ENCODE data around the gene TMPRSS9.
"Not testable (repeated sequence)": the region's sequence is repeated elsewhere in the genome, so short reads cannot be mapped to it uniquely, and the experiment has no call there.

The TMPRSS9 gene

GRCh38 chr19:2394054-2394441 lies 34.0 kb downstream of the TMPRSS9 start:
- no peak for DNase-seq (ENCODE audit: low read depth)

GRCh38 chr19:2394442-2395292 lies 34.6 kb downstream of the TMPRSS9 start:
- DNase-seq (ENCODE audit: low read depth) = peak; percentile 19

- DNase-seq (ENCODE audit: low read depth) = not testable (repeated sequence)
Observed at GRCh38 chr19:2395293-2395829, 35.3 kb downstream of the TMPRSS9 start.

GRCh38 chr19:2397173-2397572 lies 37.1 kb downstream of the TMPRSS9 start:
- not testable (repeated sequence) for DNase-seq (ENCODE audit: low read depth)

GRCh38 chr19:2398735-2399305 lies 38.8 kb downstream of the TMPRSS9 start:
- DNase-seq (ENCODE audit: low read depth) = no peak

- DNase-seq (ENCODE audit: low read depth) = no peak
Observed at GRCh38 chr19:2399582-2399981, 39.5 kb downstream of the TMPRSS9 start.

GRCh38 chr19:2408247-2408646 lies 48.2 kb downstream of the TMPRSS9 start:
- DNase-seq (ENCODE audit: low read depth) = no peak

GRCh38 chr19:2409352-2409912 lies 49.4 kb downstream of the TMPRSS9 start:
- DNase-seq (ENCODE audit: low read depth) = no peak

- no peak for DNase-seq (ENCODE audit: low read depth)
Observed at GRCh38 chr19:2410023-2410422, 50.0 kb downstream of the TMPRSS9 start.

GRCh38 chr19:2411709-2412108 lies 51.6 kb downstream of the TMPRSS9 start:
- DNase-seq (ENCODE audit: low read depth) = no peak

GRCh38 chr19:2412449-2412848 lies 52.4 kb downstream of the TMPRSS9 start:
- DNase-seq (ENCODE audit: low read depth) = peak; percentile 13

- no peak for DNase-seq (ENCODE audit: low read depth)
Observed at GRCh38 chr19:2413159-2413558, 53.1 kb downstream of the TMPRSS9 start.

- no peak for DNase-seq (ENCODE audit: low read depth)
Observed at GRCh38 chr19:2413629-2414028, 53.6 kb downstream of the TMPRSS9 start.

GRCh38 chr19:2415281-2415972 lies 55.4 kb downstream of the TMPRSS9 start:
- DNase-seq (ENCODE audit: low read depth) = no peak

- no peak for DNase-seq (ENCODE audit: low read depth)
Observed at GRCh38 chr19:2415973-2416319, 55.9 kb downstream of the TMPRSS9 start.

- DNase-seq (ENCODE audit: low read depth) = no peak
Observed at GRCh38 chr19:2416321-2417097, 56.4 kb downstream of the TMPRSS9 start.

- DNase-seq (ENCODE audit: low read depth) = not testable (repeated sequence)
Observed at GRCh38 chr19:2417436-2417835, 57.4 kb downstream of the TMPRSS9 start.

GRCh38 chr19:2417881-2418406 lies 57.9 kb downstream of the TMPRSS9 start:
- no peak for DNase-seq (ENCODE audit: low read depth)

GRCh38 chr19:2419754-2420153 lies 59.7 kb downstream of the TMPRSS9 start:
- no peak for DNase-seq (ENCODE audit: low read depth)

GRCh38 chr19:2420490-2420889 lies 60.4 kb downstream of the TMPRSS9 start:
- no peak for DNase-seq (ENCODE audit: low read depth)

- no peak for DNase-seq (ENCODE audit: low read depth)
Observed at GRCh38 chr19:2421581-2422306, 61.7 kb downstream of the TMPRSS9 start.
